IMR-90 (cell line): ENCODE results near the gene LPAR1. TPM values are rescaled to one million over a fixed set of nuclear protein-coding genes. Genes with fewer than 3 reads are reported as not detected.
A peak's percentile ranks its signal among the peaks of the same experiment; 100 is the strongest.

Experiments used
- ATAC-seq: fragments of 200-7000 bp; cut with Tn5 transposase; 2 replicates; pipeline ENCODE4 v1.9.1; 2020; ENCODE audit warnings: low read depth, mild to moderate bottlenecking, moderate library complexity
- BruUV-seq: library from RNA; stranded (reverse); fragments of 400-500 nt; replicated peaks from 2 replicates; lab custom pipeline; 2021; lab: Mats Ljungman, UMichigan
- CTCF ChIA-PET: fragments of 300-600 bp; formaldehyde crosslinking; extraction: SDS; loops from one replicate; lab custom pipeline; 2021; ENCODE audit warnings: antibody characterized with exemption; lab: Yijun Ruan, JAX
- POLR2A ChIA-PET: fragments of 300-600 bp; sonication (Branson Sonifier 250); formaldehyde crosslinking; loops from one replicate; lab custom pipeline; 2022; ENCODE audit warnings: antibody characterized with exemption; ENCODE audit not compliant: unreplicated experiment; lab: Charles Lee
- DNase-seq: peaks from one replicate; pipeline ENCODE4 v3.0.0; 2013
- H2AFZ ChIP-seq: replicated peaks from 2 replicates; pipeline ENCODE3; 2013; ENCODE audit warnings: low read length, mild to moderate bottlenecking; ENCODE audit not compliant: poor library complexity
- H2AK5ac ChIP-seq: 2 replicates; pipeline ENCODE4 v1.6.1; 2013; ENCODE audit warnings: low read depth, low read length, inconsistent platforms
- H2AK9ac ChIP-seq: replicated peaks from 2 replicates; pipeline ENCODE3; 2013; ENCODE audit warnings: mild to moderate bottlenecking, low read depth, low read length, moderate library complexity; ENCODE audit not compliant: poor library complexity
- H2BK120ac ChIP-seq: 2 replicates; pipeline ENCODE4 v1.6.1; 2013; ENCODE audit warnings: low read depth, low read length, inconsistent platforms
- H2BK15ac ChIP-seq: 3 replicates; pipeline ENCODE4 v1.6.1; 2013; ENCODE audit warnings: low read depth, low read length, inconsistent platforms
- H2BK20ac ChIP-seq: 2 replicates; pipeline ENCODE4 v1.6.1; 2013; ENCODE audit warnings: low read depth, mild to moderate bottlenecking, inconsistent platforms, low read length, moderate library complexity
- H2BK5ac ChIP-seq: 2 replicates; pipeline ENCODE4 v1.6.1; 2013; ENCODE audit warnings: mild to moderate bottlenecking, low read depth, low read length, inconsistent platforms; ENCODE audit not compliant: poor library complexity, severe bottlenecking
- H3K14ac ChIP-seq: replicated peaks from 2 replicates; pipeline ENCODE4 v1.6.1; 2013; ENCODE audit warnings: low read depth, low read length, inconsistent platforms
- H3K18ac ChIP-seq: 2 replicates; pipeline ENCODE4 v1.6.1; 2013; ENCODE audit warnings: low read depth, low read length, control low read depth
- H3K23ac ChIP-seq: 2 replicates; pipeline ENCODE4 v1.6.1; 2013; ENCODE audit warnings: low read depth, low read length, inconsistent platforms
- H3K27ac ChIP-seq: 2 replicates; pipeline ENCODE4 v1.5.1; 2013; ENCODE audit warnings: mild to moderate bottlenecking, control low read depth, low read length; ENCODE audit not compliant: insufficient read depth
- H3K27me3 ChIP-seq: 2 replicates; pipeline ENCODE4 v1.6.1; 2013; ENCODE audit warnings: low read length; ENCODE audit not compliant: control insufficient read depth, insufficient read depth
- H3K36me3 ChIP-seq: 2 replicates; pipeline ENCODE4 v1.6.1; 2013; ENCODE audit warnings: low read length, mixed read lengths; ENCODE audit not compliant: control insufficient read depth, insufficient read depth
- H3K4ac ChIP-seq: 2 replicates; pipeline ENCODE4 v1.6.1; 2013; ENCODE audit warnings: low read depth, low read length, inconsistent platforms
- H3K4me1 ChIP-seq: 2 replicates; pipeline ENCODE4 v1.6.1; 2013; ENCODE audit warnings: low read length, mixed read lengths; ENCODE audit not compliant: control insufficient read depth, insufficient read depth
- H3K4me2 ChIP-seq: 2 replicates; pipeline ENCODE4 v1.6.1; 2013; ENCODE audit warnings: low read depth, mild to moderate bottlenecking, control low read depth, low read length, moderate library complexity
- H3K4me3 ChIP-seq: 2 replicates; pipeline ENCODE4 v1.5.1; 2013; ENCODE audit warnings: low read depth, mild to moderate bottlenecking, control low read depth, low read length, moderate library complexity; ENCODE audit not compliant: insufficient read depth
- H3K56ac ChIP-seq: 2 replicates; pipeline ENCODE4 v1.6.1; 2013; ENCODE audit warnings: low read length, inconsistent platforms; ENCODE audit not compliant: insufficient read depth; ENCODE audit errors: extremely low read depth
- H3K79me1 ChIP-seq, 2 experiments: 2 replicates each; pipeline ENCODE4 v1.6.1; 2013; ENCODE audit warnings: low read length in 2 of 2, inconsistent platforms in 1 of 2, low read depth in 1 of 2
- H3K9ac ChIP-seq: 2 replicates; pipeline ENCODE4 v1.6.1; 2013; ENCODE audit warnings: low read depth, low read length, control low read depth
- H3K9me1 ChIP-seq: 2 replicates; pipeline ENCODE4 v1.6.1; 2013; ENCODE audit warnings: low read length, inconsistent platforms; ENCODE audit not compliant: insufficient read depth
- H3K9me3 ChIP-seq: 2 replicates; pipeline ENCODE4 v1.6.1; 2013; ENCODE audit warnings: low read length; ENCODE audit not compliant: control insufficient read depth, insufficient read depth
- H4K20me1 ChIP-seq: 2 replicates; pipeline ENCODE4 v1.6.1; 2013; ENCODE audit warnings: low read length, inconsistent platforms; ENCODE audit not compliant: insufficient read depth
- H4K5ac ChIP-seq: 2 replicates; pipeline ENCODE4 v1.6.1; 2013; ENCODE audit warnings: mild to moderate bottlenecking, low read depth, low read length, control low read depth
- H4K8ac ChIP-seq, 2 experiments: 2 replicates each; pipeline ENCODE4 v1.6.1; 2013; ENCODE audit warnings: low read depth in 2 of 2, low read length in 2 of 2, control low read depth in 1 of 2, inconsistent platforms in 1 of 2
- H4K91ac ChIP-seq: 2 replicates; pipeline ENCODE4 v1.6.1; 2013; ENCODE audit warnings: low read depth, low read length, inconsistent platforms; ENCODE audit not compliant: insufficient read depth
- CEBPB ChIP-seq: IDR thresholded peaks from 2 replicates; pipeline ENCODE4 v1.6.1; 2012; ENCODE audit warnings: low read depth, low read length, improper control_type of control experiment
- RCOR1 ChIP-seq: IDR thresholded peaks from 2 replicates; pipeline ENCODE4 v1.6.1; 2012; ENCODE audit warnings: mild to moderate bottlenecking, low read length, improper control_type of control experiment; ENCODE audit not compliant: insufficient replicate concordance
- WGBS, 2 experiments: methylation state at CpG; one replicate each; pipeline versions ENCODE4 v1.1.5 to v1.1.7; 2013; ENCODE audit warnings: missing lambda C conversion rate in 2 of 2; ENCODE audit not compliant: insufficient read length in 1 of 2; ENCODE audit errors: extremely low coverage in 2 of 2; 5-methylcytosine and 5-hydroxymethylcytosine counted together
- dilution Hi-C: fragments of 300-500 bp; cut with HindIII; formaldehyde crosslinking; loops from one replicate; pipeline ENCODE4 v1.14.3; 2018; ENCODE audit warnings: low sequenced_read_pairs; ENCODE audit not compliant: unreplicated experiment
- in situ Hi-C: fragments of 300-500 bp; cut with MboI; formaldehyde crosslinking; loops from 3 replicates; pipeline ENCODE4 v1.14.3; 2019; ENCODE audit warnings: low sequenced_read_pairs, inconsistent platforms, mixed read lengths
- intact Hi-C: fragments of 100-400 bp; cut with micrococcal nuclease; formaldehyde crosslinking; loops from 2 replicates; pipeline ENCODE4 v1.10.0; 2022
- polyA plus RNA-seq, 3 experiments: library from polyadenylated mRNA; depleted of rRNA; stranded (reverse); fragments of >200 nt; gene quantifications; 2 replicates each; pipeline ENCODE4 v1.2.3, GENCODE V29; 2012; ENCODE audit warnings: low replicate concordance in 1 of 3
- total RNA-seq: library from RNA; depleted of rRNA; stranded (reverse); fragments of >200 nt; gene quantifications from 2 replicates; pipeline ENCODE4 v1.2.3, GENCODE V29; 2012

The LPAR1 gene
- total and polyA plus RNA-seq, 2 of the 4 experiments (the other 2 are of a cell fraction), result 171 to 315 TPM

DNA sequence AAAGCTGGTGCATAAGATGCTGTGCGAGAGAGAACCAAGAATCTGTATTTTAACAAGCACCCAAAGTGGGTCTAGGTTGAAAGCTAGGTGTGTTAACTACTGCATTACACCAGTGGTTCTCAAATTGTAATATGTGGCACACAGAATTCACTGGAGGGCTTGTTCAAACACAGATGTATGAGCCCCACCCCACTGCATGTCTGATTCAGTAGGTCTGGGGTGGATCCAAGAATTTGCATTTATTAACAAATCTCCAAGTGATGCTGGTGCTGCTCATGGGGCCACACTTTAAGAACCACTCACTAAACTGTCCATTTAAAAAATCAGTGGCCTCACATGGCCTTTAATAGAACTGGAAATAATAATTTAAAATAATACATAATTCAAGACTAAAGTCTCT, 40.4 kb downstream of the LPAR1 start:
- Histone ChIP-seq H3K18ac (peak overlapping the region; percentile 46), H4K8ac (no peak overlapping the region), H2BK15ac (no peak overlapping the region; the same call in 2 of the 3 replicates), H2BK20ac (no peak overlapping the region), H3K36me3 (peaks cover 8% of the 10 kb centered on the region), H3K4me3 (no peak overlapping the region), H4K5ac (peak overlapping the region; percentile 35; the same call in 1 of the 2 replicates), H3K27me3 (no peaks in the 10 kb centered on the region), H2BK120ac (no peak overlapping the region), H3K9me3 (no peaks in the 10 kb centered on the region), H3K4me2 (peak overlapping the region; percentile 5; the same call in 1 of the 2 replicates), H3K4me1 (peaks cover 24% of the 10 kb centered on the region), H2AK5ac (no peak overlapping the region), H3K23ac (peak overlapping the region; percentile 21; the same call in 1 of the 2 replicates), H2AFZ (no peak overlapping the region), H3K56ac (no peak overlapping the region), H2BK5ac (peak overlapping the region; percentile 3), H4K20me1 (peaks cover 93% of the 10 kb centered on the region), H3K9ac (no peak overlapping the region), H4K91ac (no peak overlapping the region), H3K27ac (no peak overlapping the region), H3K4ac (no peak overlapping the region), H3K14ac (no peak overlapping the region), H3K9me1 (peaks cover 19% of the 10 kb centered on the region), H3K79me1 (peaks cover 17 to 67% of the 10 kb centered on the region in 2 experiments), H2AK9ac (no peak overlapping the region)
- peak; percentile 16; the same call in 1 of the 2 replicates for ATAC-seq
- peak; percentile 69 for DNase-seq
- WGBS, 2 experiments, result no CpG with 5 or more reads among the region's 1 CpG
- TF ChIP-seq RCOR1, result no peak
- TF ChIP-seq CEBPB, result no peak
- dilution Hi-C loops (no loop called here), intact Hi-C loops (no loop called here), in situ Hi-C loops (no loop called here)
- ChIA-PET CTCF (no interaction called here), POLR2A (no interaction called here)
- BruUV-seq, result no TSS peak
